Memory B cell (primary cell): ENCODE measurements around the gene TMPRSS12.
"Not testable (repeated sequence)": the region's sequence is repeated elsewhere in the genome, so short reads cannot be mapped to it uniquely, and the experiment has no call there.

ENCODE experiments used
- ATAC-seq: fragments of 150-1000 bp; cut with Tn5 transposase; 2 replicates; pipeline ENCODE4 v1.10.0; 2021; ENCODE audit warnings: low read depth, mild to moderate bottlenecking, moderate library complexity
- DNase-seq, 2 donors: peaks; one replicate each; pipeline ENCODE4 v3.0.0; 2022; ENCODE audit warnings: low spot score in 2 of 2
- H3K27ac Mint-ChIP-seq: one replicate; pipeline ENCODE4 v1.8.0; 2022; ENCODE audit warnings: mild to moderate bottlenecking, moderate library complexity, mixed read lengths
- H3K27me3 Mint-ChIP-seq: one replicate; pipeline ENCODE4 v1.8.0; 2022; ENCODE audit warnings: mixed read lengths
- H3K36me3 Mint-ChIP-seq: one replicate; pipeline ENCODE4 v1.8.0; 2022; ENCODE audit warnings: mild to moderate bottlenecking, mixed read lengths
- H3K4me1 Mint-ChIP-seq: one replicate; pipeline ENCODE4 v1.8.0; 2022; ENCODE audit warnings: mixed read lengths
- H3K4me3 Mint-ChIP-seq: one replicate; pipeline ENCODE4 v1.8.0; 2022; ENCODE audit warnings: mild to moderate bottlenecking, moderate library complexity, mixed read lengths
- H3K9me3 Mint-ChIP-seq: one replicate; pipeline ENCODE4 v1.8.0; 2022; ENCODE audit warnings: mixed read lengths

TMPRSS12 gene

GRCh38 chr12:50842637-50843493 lies at the start of gene TMPRSS12:
TSS of gene TMPRSS12 (plus strand) at chr12:50842926. CDS start at chr12:50842965, 39 bp downstream.
- H3K4me3 Mint-ChIP-seq, result peak within 1 kb of the TSS; percentile 12
- peak; percentile 57 for ATAC-seq
- H3K27ac Mint-ChIP-seq, result no peak within 1 kb of the TSS
- peaks cover 2% of the 10 kb centered on the region for H3K36me3 Mint-ChIP-seq
- H3K9me3 Mint-ChIP-seq, result peaks cover 2% of the 10 kb centered on the region
- H3K4me1 Mint-ChIP-seq, result no peaks in the 10 kb centered on the region
- peak in 1 of 2 donors; percentile 2 for DNase-seq
- H3K27me3 Mint-ChIP-seq, result no peaks in the 10 kb centered on the region

DNA sequence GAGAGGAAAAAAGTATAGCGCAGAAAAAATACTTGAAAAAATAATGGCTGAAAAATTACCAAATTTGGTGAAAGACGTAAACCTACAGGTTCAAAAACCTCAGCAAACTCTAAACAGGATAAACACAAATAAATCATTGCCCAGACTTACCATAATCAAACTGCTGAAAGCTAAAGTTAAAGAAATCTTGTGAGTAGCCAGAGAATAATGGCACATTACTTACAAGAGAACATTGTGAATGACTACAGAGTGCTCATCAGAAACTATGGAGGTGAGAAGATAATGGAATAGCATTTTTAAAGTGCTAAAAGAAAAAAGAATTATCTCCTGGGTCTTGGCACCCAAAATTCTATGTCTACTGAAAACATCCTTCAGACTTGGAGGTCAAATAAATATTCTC lies 42.8 kb upstream of the TMPRSS12 start:
- ATAC-seq (no peak), DNase-seq (no peak)
- Mint-ChIP-seq H3K27ac (no peak overlapping the region), H3K9me3 (peaks cover 2% of the 10 kb centered on the region), H3K4me1 (no peaks in the 10 kb centered on the region), H3K4me3 (no peak overlapping the region), H3K27me3 (no peaks in the 10 kb centered on the region), H3K36me3 (peaks cover 50% of the 10 kb centered on the region)

DNA sequence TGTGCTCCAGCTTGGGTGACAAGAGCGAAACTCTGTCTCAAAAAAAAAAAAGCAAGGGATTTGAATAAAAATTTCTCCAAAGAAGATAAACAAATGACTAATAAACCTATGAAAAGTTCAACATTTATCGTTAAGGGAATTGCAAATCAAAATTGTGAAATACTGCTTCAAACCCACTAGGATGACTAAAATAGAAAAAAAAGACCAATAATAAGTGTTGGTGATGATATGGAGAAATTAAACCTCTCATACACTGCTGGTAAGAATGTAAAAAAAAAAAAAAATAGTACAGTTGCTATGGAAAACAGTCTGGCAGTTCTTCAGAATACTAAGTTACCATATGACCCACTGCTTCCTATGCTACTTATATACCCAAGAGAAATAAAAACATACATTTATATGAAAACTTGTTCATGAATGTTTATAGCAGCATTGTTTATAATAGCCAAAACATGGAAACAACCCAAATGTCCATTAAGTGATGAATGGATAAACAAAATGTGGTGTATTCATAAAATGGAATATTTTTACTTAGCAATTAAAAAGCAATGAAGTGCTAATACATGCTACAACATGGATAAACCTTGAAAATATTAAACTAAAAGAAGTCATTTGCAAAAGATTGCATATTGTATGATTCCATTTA lies 39.4 kb upstream of the TMPRSS12 start:
- Mint-ChIP-seq H3K27ac (peak overlapping the region; percentile 19), H3K4me1 (no peaks in the 10 kb centered on the region), H3K27me3 (no peaks in the 10 kb centered on the region), H3K36me3 (peaks cover 33% of the 10 kb centered on the region), H3K9me3 (peaks cover 2% of the 10 kb centered on the region), H3K4me3 (no peak overlapping the region)
- no peak for ATAC-seq
- DNase-seq, result no peak

DNA sequence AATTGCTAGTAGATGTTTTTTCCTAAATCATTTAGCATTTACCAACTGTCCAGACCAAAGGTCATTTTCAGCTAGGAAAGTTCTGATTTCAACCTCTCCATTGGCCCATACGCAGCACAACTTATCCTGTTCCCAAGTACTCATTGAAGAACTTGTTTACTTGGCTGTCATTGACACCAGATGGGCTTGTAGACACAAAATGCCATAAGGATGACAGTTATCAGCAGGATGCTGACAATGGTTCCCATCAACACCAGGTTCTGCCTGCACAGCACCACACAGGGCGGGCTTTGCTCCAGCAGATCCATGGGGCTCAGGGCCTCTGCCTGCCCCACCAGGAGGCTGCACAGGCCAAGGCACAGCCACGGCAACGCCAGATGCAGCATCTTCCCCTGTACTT lies 36.5 kb upstream of the TMPRSS12 start:
- ATAC-seq (no peak), DNase-seq (no peak)
- H3K4me3 Mint-ChIP-seq, result no peak overlapping the region
- H3K36me3 Mint-ChIP-seq, result peaks cover 16% of the 10 kb centered on the region
- no peaks in the 10 kb centered on the region for H3K27me3 Mint-ChIP-seq
- peaks cover 3% of the 10 kb centered on the region for H3K4me1 Mint-ChIP-seq
- no peak overlapping the region for H3K27ac Mint-ChIP-seq
- H3K9me3 Mint-ChIP-seq, result no peaks in the 10 kb centered on the region

GRCh38 chr12:50809131-50809530 lies 33.6 kb upstream of the TMPRSS12 start:
- not testable (repeated sequence) for H3K4me1 Mint-ChIP-seq, DNase-seq, H3K27me3 Mint-ChIP-seq, H3K27ac Mint-ChIP-seq, ATAC-seq, H3K9me3 Mint-ChIP-seq, H3K4me3 Mint-ChIP-seq
- peaks cover 18% of the 10 kb centered on the region for H3K36me3 Mint-ChIP-seq

DNA sequence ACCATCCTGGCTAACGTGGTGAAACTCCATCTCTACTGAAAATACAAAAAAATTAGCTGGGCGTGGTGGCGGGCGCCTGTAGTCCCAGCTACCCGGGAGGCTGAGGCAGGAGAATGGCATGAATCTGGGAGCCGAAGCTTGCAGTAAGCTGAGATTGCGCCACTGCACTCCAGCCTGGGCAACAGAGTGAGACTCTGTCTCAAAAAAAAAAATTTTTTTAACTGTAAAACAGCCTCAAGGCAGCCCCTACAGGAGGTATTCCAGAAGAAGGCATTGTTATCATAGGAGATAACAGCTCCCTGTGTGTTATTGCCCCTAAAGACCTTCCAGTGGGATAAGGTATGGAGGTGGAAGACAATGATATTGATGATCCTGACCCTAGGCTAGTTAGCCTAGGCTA lies 27.8 kb upstream of the TMPRSS12 start:
- H3K4me3 Mint-ChIP-seq, ATAC-seq, H3K9me3 Mint-ChIP-seq, H3K27me3 Mint-ChIP-seq, DNase-seq, H3K4me1 Mint-ChIP-seq, H3K27ac Mint-ChIP-seq: not testable (repeated sequence)
- H3K36me3 Mint-ChIP-seq, result peaks cover 37% of the 10 kb centered on the region

DNA sequence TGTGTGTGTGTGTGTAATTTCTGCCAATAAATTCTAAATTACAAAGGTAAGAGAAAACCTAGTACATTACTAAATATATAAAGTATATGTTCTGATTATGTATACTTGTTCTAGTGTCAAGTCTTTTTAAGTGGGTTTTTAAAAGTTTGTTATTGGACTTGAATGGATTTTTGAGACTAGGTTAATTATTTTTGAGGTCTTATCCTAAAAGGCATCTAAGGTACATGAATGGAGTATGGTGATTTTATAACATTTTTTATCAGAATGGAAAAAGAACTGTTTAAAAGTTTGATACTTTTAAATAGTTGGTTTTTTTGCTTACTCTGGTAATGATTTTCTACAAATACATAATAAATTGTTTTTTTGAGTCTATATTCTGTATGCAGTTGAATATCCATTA lies 22.5 kb upstream of the TMPRSS12 start:
- Mint-ChIP-seq H3K4me3 (no peak overlapping the region), H3K9me3 (no peaks in the 10 kb centered on the region), H3K36me3 (peaks cover 23% of the 10 kb centered on the region), H3K27ac (no peak overlapping the region), H3K4me1 (peaks cover 3% of the 10 kb centered on the region), H3K27me3 (no peaks in the 10 kb centered on the region)
- DNase-seq (no peak), ATAC-seq (no peak)

- peaks cover 3% of the 10 kb centered on the region for H3K4me1 Mint-ChIP-seq
- H3K36me3 Mint-ChIP-seq, result peaks cover 11% of the 10 kb centered on the region
- DNase-seq (no peak), ATAC-seq (no peak)
- H3K4me3 Mint-ChIP-seq, result no peak overlapping the region
- H3K27ac Mint-ChIP-seq, result peak overlapping the region; percentile 35
- no peaks in the 10 kb centered on the region for H3K9me3 Mint-ChIP-seq
- H3K27me3 Mint-ChIP-seq, result no peaks in the 10 kb centered on the region
These were observed 20.6 kb upstream of the TMPRSS12 start for GRCh38 chr12:50822082-50822481.

DNA sequence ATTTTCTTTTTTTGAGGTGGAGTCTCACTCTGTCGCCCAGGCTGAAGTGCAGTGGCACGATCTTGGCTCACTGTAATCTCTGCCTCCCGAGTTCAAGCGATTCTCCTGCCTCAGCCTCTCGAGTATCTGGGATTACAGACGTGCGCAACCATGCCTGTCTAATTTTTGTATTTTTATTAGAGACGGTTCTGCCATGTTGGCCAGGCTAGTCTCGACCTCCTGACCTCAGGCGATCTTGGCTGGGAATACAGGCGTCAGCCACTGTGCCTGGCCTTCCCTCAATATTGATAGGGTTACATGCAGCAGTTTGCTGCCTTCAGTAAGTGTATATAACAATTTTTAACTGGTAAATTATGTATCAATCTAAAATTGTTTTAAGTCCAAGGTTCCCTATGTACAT lies 19.0 kb upstream of the TMPRSS12 start:
- not testable (repeated sequence) for ATAC-seq, H3K27me3 Mint-ChIP-seq

GRCh38 chr12:50824914-50825313 lies 17.8 kb upstream of the TMPRSS12 start:
- DNase-seq (no peak), ATAC-seq (no peak)
- Mint-ChIP-seq H3K4me1 (peaks cover 3% of the 10 kb centered on the region), H3K9me3 (no peaks in the 10 kb centered on the region), H3K4me3 (no peak overlapping the region), H3K36me3 (no peaks in the 10 kb centered on the region), H3K27ac (peak overlapping the region; percentile 95), H3K27me3 (no peaks in the 10 kb centered on the region)

More for the DNA sequence above, 19.0 kb upstream of the TMPRSS12 start:
- not testable (repeated sequence) for H3K4me3 Mint-ChIP-seq, H3K27ac Mint-ChIP-seq, H3K9me3 Mint-ChIP-seq, H3K36me3 Mint-ChIP-seq, H3K4me1 Mint-ChIP-seq, DNase-seq

- no peak overlapping the region for H3K4me3 Mint-ChIP-seq
- ATAC-seq (peak; percentile 92), DNase-seq (peak in 1 of 2 donors; percentile 45)
- no peaks in the 10 kb centered on the region for H3K36me3 Mint-ChIP-seq
- H3K27ac Mint-ChIP-seq, result peak overlapping the region; percentile 95
- peaks cover 3% of the 10 kb centered on the region for H3K4me1 Mint-ChIP-seq
- H3K9me3 Mint-ChIP-seq, result no peaks in the 10 kb centered on the region
- no peaks in the 10 kb centered on the region for H3K27me3 Mint-ChIP-seq
These were observed 17.3 kb upstream of the TMPRSS12 start for GRCh38 chr12:50825372-50825838.

GRCh38 chr12:50828121-50828520 lies 14.6 kb upstream of the TMPRSS12 start:
- ATAC-seq (no peak), DNase-seq (no peak)
- Mint-ChIP-seq H3K36me3 (peaks cover under 1% of the 10 kb centered on the region), H3K27me3 (no peaks in the 10 kb centered on the region), H3K9me3 (peaks cover 6% of the 10 kb centered on the region), H3K27ac (no peak overlapping the region), H3K4me3 (no peak overlapping the region), H3K4me1 (peaks cover 3% of the 10 kb centered on the region)

DNA sequence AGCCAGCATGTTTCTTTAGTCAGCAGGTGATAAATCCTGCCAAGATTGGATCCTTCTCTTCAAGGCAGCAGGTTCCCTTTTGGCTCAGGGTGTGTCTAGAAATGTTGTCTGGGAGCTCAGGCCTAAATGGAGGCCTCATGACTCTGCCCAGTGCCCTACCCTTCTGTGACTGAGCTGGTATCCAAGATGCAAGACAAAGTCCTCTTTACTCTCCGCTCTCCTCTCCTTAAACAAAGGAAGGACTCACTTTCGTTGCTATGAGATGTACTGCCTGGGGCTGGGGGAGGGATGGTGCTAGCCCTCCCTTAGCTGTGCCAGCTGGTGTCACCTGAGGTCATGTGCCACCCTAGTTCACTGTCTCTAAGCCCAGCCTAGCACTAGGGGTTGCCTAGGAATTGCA lies 13.8 kb upstream of the TMPRSS12 start:
- Mint-ChIP-seq H3K4me3 (no peak overlapping the region), H3K4me1 (peaks cover 3% of the 10 kb centered on the region), H3K27me3 (no peaks in the 10 kb centered on the region), H3K9me3 (peaks cover 10% of the 10 kb centered on the region), H3K36me3 (peaks cover 6% of the 10 kb centered on the region), H3K27ac (no peak overlapping the region)
- ATAC-seq (no peak), DNase-seq (no peak)

- not testable (repeated sequence) for DNase-seq, H3K4me1 Mint-ChIP-seq, H3K27me3 Mint-ChIP-seq, H3K4me3 Mint-ChIP-seq, ATAC-seq, H3K27ac Mint-ChIP-seq
- peaks cover 14% of the 10 kb centered on the region for H3K36me3 Mint-ChIP-seq
- peaks cover 22% of the 10 kb centered on the region for H3K9me3 Mint-ChIP-seq
These were observed 8.9 kb upstream of the TMPRSS12 start for GRCh38 chr12:50833801-50834200.
